Colonic mucosa (tissue), 4 donors: Measurements from ENCODE around the gene PAPPA. TPM values are rescaled to one million over a fixed set of nuclear protein-coding genes. Genes with fewer than 3 reads are reported as not detected.

ENCODE experiments used
- DNase-seq: peaks from one replicate; pipeline ENCODE4 v3.0.0-alpha.2; 2020
- H3K27ac ChIP-seq: fragments of 200-600 bp; one replicate; pipeline ENCODE4 v1.8.0; 2021
- H3K27me3 ChIP-seq: fragments of 200-600 bp; one replicate; pipeline ENCODE4 v1.8.0; 2021
- H3K36me3 ChIP-seq: fragments of 200-600 bp; one replicate; pipeline ENCODE4 v1.8.0; 2021
- H3K4me1 ChIP-seq: fragments of 200-600 bp; one replicate; pipeline ENCODE4 v1.8.0; 2021; ENCODE audit warnings: mild to moderate bottlenecking
- H3K4me3 ChIP-seq: fragments of 200-600 bp; one replicate; pipeline ENCODE4 v1.8.0; 2021
- H3K9ac ChIP-seq, 2 donors: one replicate each; pipeline ENCODE4 v1.7.0; 2013; ENCODE audit warnings: control low read depth in 2 of 2, low read depth in 2 of 2, low read length in 2 of 2
- H3K9me3 ChIP-seq: fragments of 200-600 bp; one replicate; pipeline ENCODE4 v1.8.0; 2021
- CTCF ChIP-seq: fragments of 200-600 bp; IDR thresholded peaks from one replicate; pipeline ENCODE4 v1.8.0; 2022; ENCODE audit warnings: antibody characterized with exemption, mild to moderate bottlenecking
- intact Hi-C: fragments of 100-400 bp; cut with DNase I; formaldehyde crosslinking; loops from one replicate; pipeline ENCODE4 v1.14.1; 2022
- total RNA-seq, 2 donors: library from RNA; stranded (reverse); fragmentation: NEBNext Ultra II Directional in 1 of 2; extraction: Animal tissue kit (Norgen Biotek cat#: 25700) in 1 of 2; gene quantifications; one replicate each; pipeline ENCODE4 v1.2.1, GENCODE V29; 2021
- donor health status: healthy.
- donor health status: DM: no; HTN: no; CAD: no.
- donor health status: DM: no; HTN: no; CAD: no.

PAPPA gene
- total RNA-seq, 2 donors from 2014 or later, result 0.99 to 1.2 TPM

DNA sequence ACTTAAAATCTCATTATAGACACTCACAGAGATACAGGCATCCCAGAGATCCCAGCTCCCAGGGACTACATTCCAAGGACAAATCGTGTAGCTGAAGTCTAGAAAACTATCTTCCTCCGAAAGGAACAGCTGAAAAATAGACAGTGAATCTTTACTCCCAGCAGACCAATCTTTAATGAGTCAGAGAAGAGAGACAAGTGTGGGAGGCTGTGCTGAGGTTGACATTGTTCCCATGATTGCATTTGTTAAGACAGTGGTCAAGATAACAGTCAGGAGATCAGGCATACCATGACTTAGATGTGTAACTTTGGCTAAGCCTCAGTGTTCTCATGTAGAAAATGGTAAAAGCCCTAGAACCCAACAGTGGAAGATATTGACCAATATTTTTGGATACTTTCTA, 120.7 kb downstream of the PAPPA start:
- no peaks in the 10 kb centered on the region for H3K36me3 ChIP-seq
- H3K9ac ChIP-seq, result no peak overlapping the region
- no peaks in the 10 kb centered on the region for H3K4me1 ChIP-seq
- no peak overlapping the region for H3K27ac ChIP-seq
- H3K4me3 ChIP-seq, result no peak overlapping the region
- no peak for DNase-seq
- no peak for TF ChIP-seq CTCF
- intact Hi-C loops, result no loop called here
- H3K27me3 ChIP-seq, result no peaks in the 10 kb centered on the region
- H3K9me3 ChIP-seq, result no peaks in the 10 kb centered on the region

DNA sequence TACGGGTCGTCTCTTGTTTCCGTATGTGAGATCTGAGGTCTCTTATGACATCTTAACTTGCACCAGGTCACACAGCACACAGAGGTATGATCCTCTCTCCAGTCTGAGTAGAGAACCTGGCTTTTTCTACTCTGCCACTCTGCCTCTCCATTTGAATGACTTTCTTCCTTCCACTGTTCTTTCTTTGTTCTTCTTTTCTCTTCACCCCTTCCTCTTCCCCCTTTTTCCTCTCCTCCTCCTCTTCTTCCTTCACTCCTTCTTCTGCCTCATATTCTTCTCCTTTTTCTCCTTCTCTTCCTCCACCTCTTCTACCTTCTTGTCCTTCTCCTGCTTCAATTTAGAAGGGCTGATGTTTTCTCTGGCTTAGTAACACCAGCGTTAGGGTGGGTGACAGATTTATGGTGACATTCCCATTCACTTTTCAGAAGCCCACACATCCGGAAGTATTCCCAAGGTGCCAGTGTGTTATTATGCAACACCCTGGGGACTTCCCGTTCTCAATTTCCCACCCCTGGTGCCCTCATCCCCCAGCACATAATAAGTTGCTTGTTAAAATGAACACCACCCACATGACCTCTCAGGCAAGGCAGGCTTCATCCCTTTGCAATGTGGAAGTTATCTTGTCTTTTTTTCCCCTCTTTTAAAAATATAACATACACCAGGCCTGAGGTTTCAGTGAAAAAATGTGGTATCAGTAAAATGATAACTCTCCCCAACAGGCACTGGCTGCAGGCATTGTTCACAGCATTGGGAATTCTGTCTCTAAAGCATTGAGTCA, 122.0 kb downstream of the PAPPA start:
- H3K9ac ChIP-seq, result no peak overlapping the region
- DNase-seq, result no peak
- H3K36me3 ChIP-seq, result no peaks in the 10 kb centered on the region
- intact Hi-C loops, result no loop called here
- no peak for TF ChIP-seq CTCF
- H3K4me3 ChIP-seq, result no peak overlapping the region
- no peaks in the 10 kb centered on the region for H3K27me3 ChIP-seq
- H3K9me3 ChIP-seq, result no peaks in the 10 kb centered on the region
- no peaks in the 10 kb centered on the region for H3K4me1 ChIP-seq
- H3K27ac ChIP-seq, result no peak overlapping the region

DNA sequence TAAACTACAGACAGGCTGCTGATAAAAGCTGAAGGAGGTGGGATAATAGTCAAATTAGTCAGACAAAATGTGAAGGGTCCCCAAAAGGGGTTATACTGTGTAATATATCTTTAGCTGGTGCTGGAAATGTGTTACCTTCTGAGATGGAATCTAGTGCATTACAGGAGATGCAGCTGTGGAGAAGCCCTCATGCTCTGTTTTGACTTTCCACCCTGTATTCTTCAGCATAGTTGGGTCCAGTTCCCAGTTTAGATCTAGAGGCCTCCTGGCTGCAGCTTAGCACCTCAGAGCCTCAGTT, 122.6 kb downstream of the PAPPA start:
- TF ChIP-seq CTCF, result no peak
- H3K27me3 ChIP-seq, result no peaks in the 10 kb centered on the region
- no peak overlapping the region for H3K4me3 ChIP-seq
- DNase-seq, result no peak
- H3K27ac ChIP-seq, result no peak overlapping the region
- no peaks in the 10 kb centered on the region for H3K36me3 ChIP-seq
- no peaks in the 10 kb centered on the region for H3K4me1 ChIP-seq
- H3K9me3 ChIP-seq, result no peaks in the 10 kb centered on the region
- intact Hi-C loops, result no loop called here
- H3K9ac ChIP-seq, result no peak overlapping the region

GRCh38 chr9:116276651-116277121, 123.1 kb downstream of the PAPPA start:
- H3K9me3 ChIP-seq, result no peaks in the 10 kb centered on the region
- TF ChIP-seq CTCF, result no peak
- H3K4me1 ChIP-seq, result no peaks in the 10 kb centered on the region
- no peak for DNase-seq
- intact Hi-C loops, result no loop called here
- no peak overlapping the region for H3K27ac ChIP-seq
- no peak overlapping the region for H3K9ac ChIP-seq
- no peak overlapping the region for H3K4me3 ChIP-seq
- H3K36me3 ChIP-seq, result no peaks in the 10 kb centered on the region
- no peaks in the 10 kb centered on the region for H3K27me3 ChIP-seq

DNA sequence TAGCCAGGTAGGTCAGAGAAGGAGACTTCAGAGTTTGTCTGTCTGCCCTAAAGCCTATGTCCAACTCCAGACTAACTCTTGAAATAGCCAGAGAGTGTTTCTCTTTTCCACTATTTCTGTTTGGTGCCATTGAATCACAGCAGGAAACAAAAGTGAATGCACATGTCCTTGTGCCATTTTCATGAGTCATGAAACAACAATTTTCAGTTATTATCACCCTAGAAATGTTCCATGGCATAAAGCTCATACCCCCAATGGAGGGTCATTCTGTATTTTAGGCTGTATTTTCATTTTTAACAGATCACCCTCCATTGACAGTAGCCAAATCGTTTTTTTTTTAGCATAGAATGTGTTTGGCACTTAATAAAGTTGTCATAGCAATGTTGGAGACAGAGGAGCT, 124.7 kb downstream of the PAPPA start:
- Histone ChIP-seq H3K9ac (no peak overlapping the region), H3K4me1 (no peaks in the 10 kb centered on the region), H3K27ac (no peak overlapping the region), H3K4me3 (no peak overlapping the region), H3K36me3 (no peaks in the 10 kb centered on the region), H3K9me3 (no peaks in the 10 kb centered on the region), H3K27me3 (no peaks in the 10 kb centered on the region)
- intact Hi-C loops, result no loop called here
- DNase-seq, result no peak
- no peak for TF ChIP-seq CTCF
